Measurements from ENCODE around the gene TPD52L2.
A peak's percentile ranks its signal among the peaks of the same experiment; 100 is the strongest.
"Not testable (repeated sequence)": the region's sequence is repeated elsewhere in the genome, so short reads cannot be mapped to it uniquely, and the experiment has no call there.

Gene TPD52L2

DNA sequence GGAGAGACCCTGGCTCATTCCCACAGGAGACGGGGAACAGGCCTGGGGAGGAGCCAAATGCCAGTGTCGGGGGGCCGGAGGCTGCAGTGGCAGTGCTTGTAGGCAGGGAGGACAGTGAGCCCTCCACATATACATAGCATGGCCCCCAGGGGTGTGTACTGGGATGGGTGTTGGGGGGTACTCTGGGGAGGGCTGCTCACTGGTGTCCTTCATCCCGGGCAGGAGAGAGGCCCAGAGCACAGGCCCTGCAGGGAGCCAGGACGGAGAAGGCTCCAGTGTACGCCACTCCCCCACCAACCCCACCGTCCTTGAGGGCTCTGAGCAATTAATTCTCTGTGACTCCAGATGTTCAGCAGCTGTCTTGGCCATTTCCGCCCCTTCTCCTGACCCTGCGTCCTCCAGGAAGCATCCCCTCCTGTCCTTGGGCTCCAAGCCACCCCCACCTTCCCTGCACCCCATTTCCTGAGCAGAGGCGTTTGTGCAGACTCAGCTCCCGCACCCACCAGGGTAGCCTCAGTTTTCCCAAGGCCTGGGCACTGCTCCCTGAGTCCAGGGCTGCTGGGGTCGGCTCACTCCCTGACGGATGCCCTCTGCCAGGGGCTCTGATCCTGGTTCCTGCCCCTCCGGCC lies 7.2 kb upstream of the TPD52L2 start:
- DNase-seq: no peak

DNA sequence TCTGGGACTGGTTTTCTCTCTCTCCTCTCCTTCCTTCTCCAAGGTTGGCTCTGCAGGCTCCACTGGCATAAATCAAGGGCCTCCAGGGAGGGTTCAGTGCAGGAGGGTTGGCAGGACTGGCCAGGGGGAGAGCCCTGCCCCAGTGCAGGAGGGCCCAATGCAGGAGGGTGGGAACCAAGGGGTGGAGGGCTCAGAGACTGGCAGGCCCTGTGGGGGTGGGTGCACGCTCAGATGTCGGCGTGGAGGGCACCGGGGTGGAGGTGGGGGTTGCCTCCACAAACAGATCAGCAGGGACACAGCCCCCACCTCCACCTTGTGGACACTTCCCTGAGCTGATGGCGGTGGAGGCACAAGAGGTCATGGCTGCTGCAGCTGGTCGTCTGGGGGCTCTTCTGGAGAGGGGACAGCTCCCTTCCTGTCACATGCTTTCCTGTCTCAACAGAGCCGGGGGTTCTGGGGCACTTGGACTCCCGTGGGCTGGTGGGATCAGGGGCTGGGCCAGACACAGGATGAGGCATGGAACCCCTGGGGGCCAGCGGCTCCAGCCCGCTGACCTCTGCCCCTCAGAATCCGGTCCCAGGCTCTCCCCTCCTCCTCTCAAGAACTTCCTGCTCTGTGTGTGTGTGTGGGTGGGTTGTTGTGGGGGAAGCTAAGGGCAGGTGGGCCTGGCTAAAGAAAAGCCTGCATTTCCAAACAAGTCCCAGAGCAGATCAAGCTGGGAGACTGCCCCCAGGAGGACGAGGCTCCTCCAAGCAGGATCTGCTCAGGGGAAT lies 6.5 kb upstream of the TPD52L2 start:
- no peak for DNase-seq

DNA sequence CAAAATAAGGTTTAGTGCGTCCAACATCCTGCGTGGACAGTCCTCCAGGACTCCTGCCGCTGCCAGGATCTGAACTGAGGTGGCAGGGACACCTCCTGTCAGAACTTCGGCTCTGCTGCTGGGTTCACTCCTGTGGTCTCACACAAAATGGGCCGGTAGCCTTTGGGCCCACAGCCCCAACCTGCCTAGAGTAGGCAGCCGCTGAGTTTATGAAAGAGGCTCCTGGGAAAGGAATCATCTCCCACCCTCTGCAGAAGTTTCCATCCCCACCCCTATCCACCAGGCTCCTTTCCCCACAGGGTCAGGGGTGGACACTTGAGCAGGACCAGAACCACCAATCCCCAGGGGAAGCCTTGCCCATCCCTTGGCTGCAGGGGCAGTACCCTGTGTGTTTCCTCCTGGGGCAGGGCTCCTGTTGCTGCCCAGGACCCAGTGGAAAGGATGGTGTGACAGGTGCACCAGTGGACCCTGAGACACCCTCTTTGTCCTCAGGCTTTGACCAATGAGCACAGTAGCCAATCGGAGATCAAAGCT lies 5.8 kb upstream of the TPD52L2 start:
- DNase-seq: no peak

GRCh38 chr20:63860325-63861051 lies 4.6 kb upstream of the TPD52L2 start:
- DNase-seq: no peak

DNA sequence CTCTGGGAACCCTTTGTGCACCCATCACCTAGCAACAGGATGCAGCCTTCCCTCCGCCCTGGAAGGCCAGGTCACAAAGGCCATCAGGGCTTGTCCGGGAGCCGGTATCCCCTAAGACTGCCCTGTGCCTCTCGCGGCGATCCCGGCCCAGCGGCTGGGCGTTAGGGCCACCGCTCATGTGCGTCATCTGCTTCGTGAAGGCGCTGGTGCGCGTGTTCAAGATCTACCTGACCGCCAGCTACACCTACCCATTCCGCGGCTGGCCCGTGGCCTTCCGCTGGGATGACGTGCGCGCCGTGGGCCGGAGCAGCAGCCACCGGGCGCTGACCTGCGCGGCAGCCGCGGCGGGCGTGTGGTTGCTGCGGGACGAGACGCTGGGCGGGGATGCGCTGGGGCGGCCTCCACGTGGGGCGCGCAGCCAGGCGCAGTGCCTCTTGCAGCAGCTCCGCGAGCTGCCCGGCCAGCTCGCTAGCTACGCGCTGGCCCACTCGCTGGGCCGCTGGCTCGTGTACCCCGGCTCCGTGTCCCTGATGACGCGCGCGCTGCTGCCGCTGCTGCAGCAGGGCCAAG lies 3.6 kb upstream of the TPD52L2 start, which contains the start of gene ABHD16B:
ABHD16B (plus strand) TSS at position 134 of the 570 bp plus-strand sequence; CDS start at position 177, 43 bp downstream.
- no peak for DNase-seq

GRCh38 chr20:63861981-63862901 lies 2.8 kb upstream of the TPD52L2 start:
- DNase-seq: no peak

- no peak for DNase-seq
Measured at GRCh38 chr20:63863021-63863797, 1.9 kb upstream of the TPD52L2 start.

GRCh38 chr20:63863798-63864544 lies 1.1 kb upstream of the TPD52L2 start:
- DNase-seq: peak; percentile 27

DNA sequence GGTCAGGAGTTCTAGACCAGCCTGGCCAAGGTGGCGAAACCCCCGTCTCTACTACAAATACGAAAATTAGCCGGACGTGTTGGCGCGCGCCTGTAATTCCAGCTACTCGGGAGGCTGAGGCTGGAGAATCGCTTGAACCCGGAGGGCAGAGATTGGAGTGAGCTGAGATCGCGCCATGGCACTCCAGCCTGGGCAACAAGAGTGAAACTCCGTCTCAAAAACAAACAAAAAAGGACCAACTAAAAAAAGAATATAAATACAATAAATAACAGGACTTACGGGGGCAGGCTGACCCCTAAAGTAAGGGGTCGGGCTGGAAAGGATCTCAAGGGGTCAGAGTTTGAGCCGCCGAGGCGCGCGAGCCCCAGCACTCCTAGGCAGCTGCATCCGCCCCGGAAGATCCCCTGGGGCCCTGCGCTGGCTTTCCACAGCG lies 509 bp upstream of the TPD52L2 start:
- no peak for DNase-seq

- DNase-seq: not testable (repeated sequence)
Measured at GRCh38 chr20:63867042-63867441, 2.0 kb downstream of the TPD52L2 start.

GRCh38 chr20:63868264-63868663 lies 3.2 kb downstream of the TPD52L2 start:
- DNase-seq: no peak

DNA sequence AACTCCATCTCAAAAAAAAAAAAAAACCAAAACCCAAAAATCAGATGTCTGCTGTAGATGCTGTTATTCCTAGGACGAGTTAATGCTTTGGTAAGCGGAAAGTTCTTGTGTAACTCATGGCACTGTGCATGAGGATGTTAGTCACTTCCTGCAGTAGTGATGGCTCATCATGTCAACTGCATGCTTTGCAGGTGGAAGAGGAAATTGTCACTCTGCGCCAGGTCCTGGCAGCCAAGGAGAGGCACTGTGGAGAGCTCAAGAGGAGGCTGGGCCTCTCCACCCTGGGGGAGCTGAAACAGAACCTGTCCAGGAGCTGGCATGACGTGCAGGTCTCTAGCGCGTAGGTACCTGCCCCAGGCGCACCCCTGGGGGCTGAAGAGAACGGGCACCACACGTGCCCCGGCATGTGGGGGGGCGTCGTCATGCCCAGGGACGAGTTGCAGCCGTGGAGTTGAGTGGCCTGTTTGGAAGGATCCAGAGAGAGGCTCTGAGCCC lies 8.5 kb downstream of the TPD52L2 start:
- no peak for DNase-seq

DNA sequence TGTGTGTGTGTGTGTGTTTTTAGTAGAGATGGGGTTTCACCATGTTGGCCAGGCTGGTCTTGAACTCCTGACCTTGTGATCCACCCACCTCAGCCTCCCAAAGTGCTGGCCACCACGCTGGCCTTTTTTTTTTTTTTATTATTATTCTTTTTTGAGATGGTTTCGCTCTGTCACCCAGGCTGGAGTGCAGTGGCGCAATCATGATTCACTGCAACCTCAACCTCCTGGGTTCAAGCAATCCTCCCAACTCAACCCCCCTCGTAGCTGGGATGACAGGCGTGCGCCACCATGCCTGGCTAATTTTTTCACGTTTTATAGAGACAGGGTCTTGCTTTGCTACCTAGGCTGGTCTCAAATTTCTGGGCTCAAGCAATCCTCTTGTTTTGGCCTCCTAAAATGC lies 9.2 kb downstream of the TPD52L2 start:
- not testable (repeated sequence) for DNase-seq

DNA sequence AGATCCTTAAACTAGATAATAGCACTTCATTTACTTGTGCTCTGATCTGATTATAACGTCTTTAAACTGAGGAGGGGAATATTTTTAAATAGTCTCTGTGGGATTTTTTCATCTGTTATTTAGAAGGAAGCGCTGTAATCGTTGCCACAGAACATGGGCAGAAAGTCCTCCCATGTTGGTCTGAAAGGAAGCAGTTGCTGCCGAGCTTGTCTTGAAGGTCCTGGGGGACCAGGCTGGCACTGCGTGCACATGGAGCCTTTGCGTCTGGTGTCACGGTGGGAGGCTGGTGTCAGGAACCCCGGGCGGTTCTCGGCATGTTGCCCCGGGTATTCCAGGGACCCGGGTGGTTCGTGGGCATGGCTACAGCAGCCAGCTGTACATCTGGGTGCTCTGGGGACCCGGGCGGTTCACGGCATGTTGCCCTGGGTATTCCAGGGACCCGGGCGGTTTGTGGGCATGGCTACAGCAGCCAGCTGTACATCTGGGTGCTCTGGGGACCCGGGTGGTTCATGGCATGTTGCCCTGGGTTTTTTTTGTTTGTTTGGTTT lies 11.5 kb downstream of the TPD52L2 start:
- no peak for DNase-seq

GRCh38 chr20:63877755-63878470 lies 12.8 kb downstream of the TPD52L2 start:
- no peak for DNase-seq

DNA sequence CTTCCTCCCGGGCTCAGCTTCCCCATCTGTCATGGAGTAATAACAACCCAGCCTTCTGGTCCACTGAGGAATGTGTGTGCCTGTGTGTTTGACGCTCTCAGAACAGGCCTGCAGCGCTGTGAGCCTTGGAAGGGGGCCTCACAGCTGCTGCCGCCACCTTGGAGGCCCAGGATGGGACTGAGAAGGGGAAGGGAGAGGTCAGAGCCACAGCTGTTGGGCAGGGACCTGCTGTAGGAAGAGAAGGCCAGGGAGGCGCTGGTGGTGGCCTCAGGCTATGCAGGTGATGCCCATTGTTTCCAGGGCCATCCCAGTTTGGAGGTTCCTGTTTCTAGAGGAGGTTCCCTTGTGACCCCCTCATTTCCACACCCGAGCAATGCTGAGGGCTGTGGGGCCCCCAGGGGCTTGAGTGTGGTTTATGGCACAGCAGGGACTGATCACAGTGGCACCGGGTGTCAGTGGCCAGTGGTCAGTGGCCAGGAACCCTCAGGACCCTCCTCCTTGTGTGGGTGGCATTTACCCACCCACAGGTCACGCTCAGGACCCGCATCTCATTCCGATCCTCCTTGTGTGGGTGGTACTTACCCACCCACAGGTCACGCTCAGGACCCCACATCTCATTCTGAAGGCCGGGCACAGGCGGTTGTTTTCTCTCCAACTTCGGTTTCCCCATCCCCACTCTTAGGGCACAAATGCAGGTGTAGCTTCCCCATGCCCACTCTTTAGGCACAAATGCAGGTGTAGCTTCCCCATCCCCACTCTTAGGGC lies 14.0 kb downstream of the TPD52L2 start:
- no peak for DNase-seq

DNA sequence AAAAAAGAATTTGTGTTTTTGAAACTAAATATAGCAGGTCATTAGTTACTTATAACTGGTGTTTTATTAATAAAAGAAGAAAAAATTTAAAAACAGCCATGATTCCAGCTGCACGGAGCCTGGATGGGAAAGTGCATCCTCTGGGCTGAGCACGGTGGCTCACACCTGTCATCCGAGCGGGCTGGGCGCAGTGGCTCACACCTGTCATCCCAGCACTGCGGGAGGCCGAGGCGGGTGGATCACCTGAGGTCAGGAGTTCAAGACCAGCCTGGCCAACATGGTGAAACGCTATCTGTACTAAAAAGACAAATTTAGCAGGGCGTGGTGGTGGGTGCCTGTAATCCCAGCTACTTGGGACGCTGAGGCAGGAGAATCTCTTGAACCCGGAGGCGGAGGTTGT lies 15.8 kb downstream of the TPD52L2 start:
- DNase-seq: not testable (repeated sequence)

Measured in amniotic stem cell (primary cell).